A549 (cell line): ENCODE measurements around the gene ELOVL4.

ENCODE experiments used
- CBX8 ChIP-seq: fragments of 200-600 bp; sonication (generic); IDR thresholded peaks from 2 replicates; pipeline ENCODE4 v1.6.1; 2016
- CEBPB ChIP-seq, 2 experiments: fragments of >200 bp in 1 of 2; sonication (Bioruptor Twin) in 1 of 2; formaldehyde crosslinking in 1 of 2; IDR thresholded peaks; 2 replicates each; pipeline ENCODE4 v1.6.1; 2012 to 2016
- CTCF ChIP-seq: fragments of >200 bp; sonication (Bioruptor Twin); formaldehyde crosslinking; IDR thresholded peaks from 3 replicates; pipeline ENCODE4 v1.5.1; 2016
- EP300 ChIP-seq, 2 experiments: fragments of >200 bp; sonication (Bioruptor Twin); formaldehyde crosslinking; IDR thresholded peaks; 2 replicates in 1 of 2; 3 replicates in 1 of 2; pipeline ENCODE4 v1.6.1; 2016 to 2017
- ESRRA ChIP-seq: fragments of 150-350 bp; IDR thresholded peaks from 2 replicates; pipeline ENCODE4 v1.6.1; 2014; ENCODE audit warnings: mild to moderate bottlenecking, low read length, borderline replicate concordance
- HDAC2 ChIP-seq: fragments of 200-600 bp; sonication (generic); IDR thresholded peaks from 2 replicates; pipeline ENCODE4 v1.6.1; 2016
- MAX ChIP-seq: IDR thresholded peaks from 2 replicates; pipeline ENCODE4 v1.6.1; 2012
- NFE2L2 ChIP-seq: fragments of 150-350 bp; conservative IDR thresholded peaks from 2 replicates; pipeline ENCODE4 v1.6.1; 2014; ENCODE audit warnings: low read length
- NPAS2 ChIP-seq: fragments of 250-450 bp; sonication (Bioruptor Pico); IDR thresholded peaks from 2 replicates; pipeline ENCODE4 v1.8.0; 2022; ENCODE audit warnings: mild to moderate bottlenecking, moderate library complexity, borderline replicate concordance
- PBX3 ChIP-seq: IDR thresholded peaks from 2 replicates; pipeline ENCODE4 v1.6.1; 2012
- POLR2A ChIP-seq: IDR thresholded peaks from 2 replicates; pipeline ENCODE4 v1.6.1; 2012; ENCODE audit warnings: mild to moderate bottlenecking, low read length
- POLR2AphosphoS2 ChIP-seq: conservative IDR thresholded peaks from 2 replicates; pipeline ENCODE4 v1.6.1; 2012; ENCODE audit warnings: low read length, improper control_type of control experiment, inconsistent platforms
- ZSCAN20 ChIP-seq: fragments of 250-450 bp; sonication (Bioruptor Pico); IDR thresholded peaks from 2 replicates; pipeline ENCODE4 v1.8.0; 2022; ENCODE audit warnings: mild to moderate bottlenecking, moderate library complexity

- TF ChIP-seq EP300 (IDR thresholded peaks at IDR 0.05) (no peak), CTCF (no peak), ZSCAN20 (CRISPR knock-in tag) (no peak), POLR2A (no peak), ESRRA (no peak), MAX (no peak), NFE2L2 (no peak), CBX8 (no peak), NPAS2 (CRISPR knock-in tag) (no peak), POLR2AphosphoS2 (no peak), HDAC2 (no peak), PBX3 (no peak), CEBPB (IDR thresholded peaks at IDR 0.05) (no peak)
Measured at GRCh38 chr6:79902046-79902445, 45.3 kb downstream of the ELOVL4 start.
